ENCODE data around the gene SLC2A9. TPM values are rescaled to one million over a fixed set of nuclear protein-coding genes. Genes with fewer than 3 reads are reported as not detected.

The SLC2A9 gene
- total and polyA plus RNA-seq, 8 donors = 0.61 to 35.3 (median 2.7) TPM

GRCh38 chr4:10066206-10066605 is 44.9 kb upstream of the SLC2A9 start:
- intact Hi-C loops (cut with DNase I; ENCODE audit: low total_unique reads) = no loop called here
- no peak overlapping the region for H3K27ac ChIP-seq
- WGBS, 5 donors = 46 to 69% (median 48%) methylated on average over 2 of the region's 2 CpGs
- DNase-seq = no peak
- TF ChIP-seq EP300 (IDR thresholded peaks at IDR 0.05) (no peak), CTCF (IDR thresholded peaks at IDR 0.05) (no peak), POLR2AphosphoS5 (IDR thresholded peaks at IDR 0.05) (no peak), POLR2A (IDR thresholded peaks at IDR 0.05) (no peak)
- peaks cover 0 to 56% (median 36%) of the 10 kb centered on the region in 4 donors for H3K36me3 ChIP-seq
- H3K27me3 ChIP-seq = no peaks in the 10 kb centered on the region
- H3K4me3 ChIP-seq = no peak overlapping the region
- peaks cover 0 to 12% (median 0%) of the 10 kb centered on the region in 4 donors for H3K4me1 ChIP-seq
- H3K9me3 ChIP-seq = no peaks in the 10 kb centered on the region

GRCh38 chr4:10063544-10064300 is 42.4 kb upstream of the SLC2A9 start:
- WGBS, 5 donors = 40 to 54% (median 42%) methylated on average over 8 to 9 of the region's 9 CpGs
- peaks cover 0 to 43% (median 27%) of the 10 kb centered on the region in 4 donors for H3K36me3 ChIP-seq
- peaks cover 0 to 12% (median 0%) of the 10 kb centered on the region in 4 donors for H3K4me1 ChIP-seq
- H3K27ac ChIP-seq = peak overlapping the region in 2 of 5 donors; percentile 17 to 54
- peak in 1 of 3 donors; percentile 54 for TF ChIP-seq POLR2AphosphoS5 (IDR thresholded peaks at IDR 0.05)
- no peak for TF ChIP-seq POLR2A (IDR thresholded peaks at IDR 0.05)
- no peak for TF ChIP-seq EP300 (IDR thresholded peaks at IDR 0.05)
- peak in 4 of 7 experiments; percentile 17 to 54 (median 31) for TF ChIP-seq CTCF (IDR thresholded peaks at IDR 0.05)
- H3K27me3 ChIP-seq = no peaks in the 10 kb centered on the region
- no peak overlapping the region for H3K4me3 ChIP-seq
- no peaks in the 10 kb centered on the region for H3K9me3 ChIP-seq
- peak; percentile 37 to 71 for DNase-seq
- intact Hi-C loops (cut with DNase I; ENCODE audit: low total_unique reads) = no loop called here

GRCh38 chr4:10061650-10062415 is 40.5 kb upstream of the SLC2A9 start:
- intact Hi-C loops (cut with DNase I; ENCODE audit: low total_unique reads) = no loop called here
- no peak for DNase-seq

More at GRCh38 chr4:10061650-10062415, 40.5 kb upstream of the SLC2A9 start:
- no peak overlapping the region for H3K4me3 ChIP-seq
- 90 to 94% (median 91%) methylated on average over 3 of the region's 3 CpGs for WGBS, 5 donors
- H3K36me3 ChIP-seq = peaks cover 0 to 24% (median 16%) of the 10 kb centered on the region in 4 donors
- H3K9me3 ChIP-seq = no peaks in the 10 kb centered on the region
- H3K4me1 ChIP-seq = peaks cover 0 to 12% (median 0%) of the 10 kb centered on the region in 4 donors
- no peak overlapping the region for H3K27ac ChIP-seq
- no peaks in the 10 kb centered on the region for H3K27me3 ChIP-seq
- TF ChIP-seq EP300 (IDR thresholded peaks at IDR 0.05) (no peak), POLR2A (IDR thresholded peaks at IDR 0.05) (no peak), POLR2AphosphoS5 (IDR thresholded peaks at IDR 0.05) (no peak), CTCF (IDR thresholded peaks at IDR 0.05) (no peak)

All from stomach (tissue), 9 donors.